Thoracic aorta (tissue), 2 donors: Measurements from ENCODE around the gene UBE2QL1. TPM values are rescaled to one million over a fixed set of nuclear protein-coding genes. Genes with fewer than 3 reads are reported as not detected.
"Not testable (repeated sequence)": the region's sequence is repeated elsewhere in the genome, so short reads cannot be mapped to it uniquely, and the experiment has no call there.

Experiments used
- ATAC-seq: fragments of 150-250 bp; one replicate; pipeline ENCODE4 v1.8.0; 2017; ENCODE audit warnings: low read depth; ENCODE audit not compliant: insufficient number of reproducible peaks, low FRiP score
- DNase-seq: peaks from one replicate; pipeline ENCODE4 v3.0.0-alpha.2; 2020; ENCODE audit warnings: low spot score
- H3K27ac ChIP-seq, 2 donors: fragments of 200-600 bp; sonication (generic); 1 replicate in 1 of 2; 2 replicates in 1 of 2; pipeline ENCODE4 v1.5.1; 2016; ENCODE audit warnings: mild to moderate bottlenecking in 2 of 2, moderate library complexity in 2 of 2
- H3K27me3 ChIP-seq: fragments of 200-600 bp; sonication (generic); replicated peaks from 2 replicates; pipeline ENCODE4 v1.6.0; 2016; ENCODE audit warnings: mild to moderate bottlenecking; ENCODE audit not compliant: insufficient read depth
- H3K36me3 ChIP-seq: fragments of 200-600 bp; sonication (generic); one replicate; pipeline ENCODE4 v1.5.1; 2016
- H3K4me1 ChIP-seq, 2 donors: fragments of 200-600 bp; sonication (generic); 1 replicate in 1 of 2; 2 replicates in 1 of 2; pipeline versions ENCODE4 v1.5.1 to v1.6.0; 2016; ENCODE audit warnings: low read depth in 2 of 2, mild to moderate bottlenecking in 1 of 2; ENCODE audit not compliant: control insufficient read depth in 1 of 2
- H3K4me3 ChIP-seq: fragments of 200-600 bp; sonication (generic); 2 replicates; pipeline ENCODE4 v1.5.1; 2016; ENCODE audit warnings: mild to moderate bottlenecking
- H3K9me3 ChIP-seq: fragments of 200-600 bp; sonication (generic); 2 replicates; pipeline ENCODE4 v1.5.1; 2016
- CTCF ChIP-seq: fragments of 200-600 bp; sonication (generic); IDR thresholded peaks from one replicate; pipeline ENCODE4 v1.5.1; 2019; ENCODE audit warnings: antibody characterized with exemption
- total RNA-seq, 2 donors: library from RNA; depleted of rRNA; stranded (reverse); fragments of >200 nt; gene quantifications; one replicate each; pipeline versions ENCODE4 v1.1.0 to v1.2.3, GENCODE V29; 2016

The UBE2QL1 gene
- total RNA-seq, 2 donors from 2014 or later: 3.2 to 3.5 TPM

- Histone ChIP-seq H3K4me3 (no peak overlapping the region), H3K4me1 (no peaks in the 10 kb centered on the region), H3K27ac (no peak overlapping the region), H3K36me3 (no peaks in the 10 kb centered on the region), H3K9me3 (no peaks in the 10 kb centered on the region), H3K27me3 (no peaks in the 10 kb centered on the region)
- no peak for ATAC-seq
- no peak for TF ChIP-seq CTCF
- DNase-seq: no peak
These were observed 58.0 kb downstream of the UBE2QL1 start for GRCh38 chr5:6506611-6507010.

- no peak for TF ChIP-seq CTCF
These were observed 60.3 kb downstream of the UBE2QL1 start for GRCh38 chr5:6508931-6509330.

GRCh38 chr5:6510132-6510531 lies 61.5 kb downstream of the UBE2QL1 start:
- no peak for DNase-seq
- Histone ChIP-seq H3K4me1 (no peaks in the 10 kb centered on the region), H3K27me3 (no peaks in the 10 kb centered on the region), H3K4me3 (no peak overlapping the region), H3K27ac (no peak overlapping the region), H3K36me3 (no peaks in the 10 kb centered on the region), H3K9me3 (no peaks in the 10 kb centered on the region)
- ATAC-seq: no peak
- no peak for TF ChIP-seq CTCF

More at GRCh38 chr5:6508931-6509330, 60.3 kb downstream of the UBE2QL1 start:
- no peak for ATAC-seq
- no peak for DNase-seq
- H3K36me3 ChIP-seq: no peaks in the 10 kb centered on the region
- no peak overlapping the region for H3K4me3 ChIP-seq
- no peaks in the 10 kb centered on the region for H3K4me1 ChIP-seq
- no peak overlapping the region for H3K27ac ChIP-seq
- no peaks in the 10 kb centered on the region for H3K27me3 ChIP-seq
- no peaks in the 10 kb centered on the region for H3K9me3 ChIP-seq

GRCh38 chr5:6510973-6511372 lies 62.3 kb downstream of the UBE2QL1 start:
- H3K36me3 ChIP-seq: no peaks in the 10 kb centered on the region
- no peak for ATAC-seq
- no peak overlapping the region for H3K4me3 ChIP-seq
- H3K27me3 ChIP-seq: no peaks in the 10 kb centered on the region
- H3K4me1 ChIP-seq: no peaks in the 10 kb centered on the region
- no peak for DNase-seq
- no peaks in the 10 kb centered on the region for H3K9me3 ChIP-seq
- no peak for TF ChIP-seq CTCF
- H3K27ac ChIP-seq: no peak overlapping the region

GRCh38 chr5:6515812-6516211 lies 67.2 kb downstream of the UBE2QL1 start:
- H3K9me3 ChIP-seq, H3K4me1 ChIP-seq, H3K36me3 ChIP-seq, H3K27ac ChIP-seq, H3K4me3 ChIP-seq, ATAC-seq, DNase-seq, H3K27me3 ChIP-seq: not testable (repeated sequence)

GRCh38 chr5:6516823-6517222 lies 68.2 kb downstream of the UBE2QL1 start:
- no peaks in the 10 kb centered on the region for H3K27me3 ChIP-seq
- H3K36me3 ChIP-seq: no peaks in the 10 kb centered on the region
- no peak overlapping the region for H3K4me3 ChIP-seq
- no peaks in the 10 kb centered on the region for H3K9me3 ChIP-seq
- H3K27ac ChIP-seq: no peak overlapping the region
- no peak for ATAC-seq
- TF ChIP-seq CTCF: no peak
- no peak for DNase-seq
- peaks cover 0 to 8% of the 10 kb centered on the region in 2 donors for H3K4me1 ChIP-seq
